GM21576 (cell line): Measurements from ENCODE around the gene CAMK2B.

Experiments
- ATAC-seq: cut with Tn5 transposase; IDR thresholded peaks from one replicate; pipeline ENCODE4 v1.9.1; 2021; ENCODE audit warnings: mild to moderate bottlenecking, moderate library complexity; ENCODE audit not compliant: unreplicated experiment

CAMK2B gene

GRCh38 chr7:44196450-44196872 lies 128.9 kb downstream of the CAMK2B start:
- no peak for ATAC-seq

DNA sequence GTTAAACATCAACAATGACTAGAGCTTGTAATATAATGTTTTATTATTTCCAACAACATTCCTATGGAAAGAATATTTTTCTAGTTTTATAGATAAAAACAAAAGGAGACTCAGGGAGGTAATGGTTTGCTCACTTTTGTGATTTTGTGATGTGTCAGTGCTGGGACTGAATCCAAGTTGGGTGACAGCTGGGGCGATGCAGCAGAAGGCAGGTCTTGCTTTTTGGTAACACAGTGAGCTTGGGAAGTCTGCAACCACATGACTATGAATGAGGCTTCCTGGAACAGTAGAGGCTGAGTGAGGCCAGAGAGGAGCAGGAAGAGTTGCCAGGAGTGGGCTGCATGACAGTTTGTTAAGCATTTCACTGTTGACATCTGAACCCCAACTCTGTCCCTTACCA lies 129.5 kb downstream of the CAMK2B start:
- ATAC-seq, result no peak

DNA sequence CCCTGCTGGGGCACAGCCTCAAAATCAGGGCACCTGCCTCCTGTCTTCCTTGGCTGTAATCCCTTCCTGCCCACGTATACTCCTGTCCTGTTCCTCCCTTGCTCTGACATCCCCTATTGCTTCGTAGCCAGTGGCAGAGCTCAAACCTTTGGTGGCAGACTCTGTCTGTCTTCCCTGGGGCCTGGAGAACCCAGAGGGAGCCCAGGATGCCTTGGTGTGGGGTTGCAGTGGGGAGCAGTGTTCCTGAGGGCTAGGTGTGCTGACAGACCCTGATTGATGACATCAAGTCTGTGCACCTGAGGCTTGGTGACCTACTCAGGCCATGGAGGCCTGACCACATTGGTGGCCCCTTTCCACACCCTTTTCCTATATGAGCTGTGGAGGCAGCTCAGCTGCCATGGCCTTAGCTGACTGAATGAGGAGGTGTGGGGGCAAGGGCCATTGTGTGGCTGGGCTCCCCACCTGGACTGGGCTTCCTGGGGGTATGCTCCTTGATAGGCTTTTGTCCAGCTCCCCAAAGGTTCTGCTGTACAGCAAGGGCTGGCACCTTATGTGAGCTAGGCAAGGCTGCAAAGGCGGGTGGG lies 130.7 kb downstream of the CAMK2B start:
- no peak for ATAC-seq

- ATAC-seq, result no peak
Measured at GRCh38 chr7:44194069-44194468, 131.3 kb downstream of the CAMK2B start.

- no peak for ATAC-seq
Measured at GRCh38 chr7:44193011-44193802, 132.2 kb downstream of the CAMK2B start.

GRCh38 chr7:44191171-44191570 lies 134.2 kb downstream of the CAMK2B start:
- ATAC-seq, result no peak

GRCh38 chr7:44189993-44190872 lies 135.2 kb downstream of the CAMK2B start:
- no peak for ATAC-seq

DNA sequence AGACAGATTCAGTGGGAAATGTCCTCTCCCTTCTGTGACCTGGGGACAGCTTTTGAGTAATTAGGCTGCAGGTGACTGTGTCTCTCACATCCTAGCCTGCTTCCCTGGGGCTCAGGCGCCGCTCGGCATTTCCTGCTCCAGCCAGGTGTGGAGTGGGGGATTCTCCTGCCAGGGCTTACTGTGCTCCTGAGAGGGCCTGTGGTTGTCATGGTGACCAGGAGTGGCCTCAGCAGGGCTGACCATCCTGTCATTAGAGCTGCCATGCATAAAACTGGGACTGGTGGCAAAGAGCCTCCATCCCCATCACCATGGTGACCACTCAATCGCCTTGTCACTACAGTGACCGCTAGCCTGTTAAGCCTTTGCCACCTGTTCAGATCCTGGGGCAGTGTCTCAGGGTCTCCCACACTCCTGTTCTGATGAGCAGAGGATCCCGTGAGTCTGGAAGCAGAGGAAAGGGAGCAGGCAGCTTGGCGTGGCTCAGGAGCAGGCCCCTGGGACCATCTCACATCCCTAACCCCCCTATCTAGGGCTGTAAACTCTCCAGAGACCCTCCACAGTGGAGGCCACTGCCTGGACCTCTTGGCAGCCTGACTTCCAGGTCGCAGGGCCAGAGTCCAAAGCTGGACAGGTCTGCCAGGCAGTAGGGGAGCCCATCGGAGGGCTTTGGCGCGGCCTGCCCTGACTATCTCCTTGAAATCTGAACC lies 136.0 kb downstream of the CAMK2B start, which contains the start of gene GCK:
Gene GCK, minus strand, starts transcription at position 154 of the 707 bp plus-strand sequence. CDS start 486 bp downstream, outside the sequence.
- no peak for ATAC-seq

- no peak for ATAC-seq
Measured at GRCh38 chr7:44188480-44189225, 136.7 kb downstream of the CAMK2B start.

DNA sequence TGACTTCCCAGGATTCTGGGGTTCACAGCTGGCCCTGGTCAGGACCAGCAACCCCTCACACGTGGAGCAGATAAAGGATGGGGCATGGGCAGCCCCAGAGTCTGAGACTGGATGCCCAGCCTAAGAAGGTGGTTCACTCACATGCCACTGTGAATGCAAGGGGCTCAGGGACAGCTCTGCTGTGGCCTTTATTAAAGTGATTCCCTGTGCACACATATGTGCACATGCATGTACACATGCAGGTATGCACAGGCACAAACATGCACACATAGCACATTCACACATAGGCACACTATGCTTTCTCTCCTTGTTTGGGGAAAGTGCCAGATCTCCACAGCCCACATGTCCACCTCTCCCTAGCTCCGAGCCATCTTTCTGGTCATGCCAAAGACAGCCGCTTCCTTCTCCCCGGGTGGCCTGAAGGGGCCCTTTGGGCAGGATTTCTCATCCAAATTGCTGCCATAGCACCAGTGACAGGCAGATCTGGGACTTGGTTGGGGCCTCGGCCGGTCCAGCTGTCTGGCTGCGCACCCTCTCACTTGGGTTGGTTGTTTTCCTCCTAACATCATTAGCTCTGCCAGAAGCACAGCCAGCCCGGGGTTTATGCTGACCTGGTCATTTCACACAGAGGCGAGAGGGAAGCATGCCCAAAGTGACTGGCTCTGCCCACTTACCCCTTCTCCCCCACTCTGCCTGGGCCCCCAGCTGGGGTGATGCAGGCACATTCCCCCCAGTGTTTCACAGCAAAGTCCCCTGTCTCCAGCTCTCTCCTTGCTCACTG lies 137.6 kb downstream of the CAMK2B start:
- ATAC-seq, result no peak

DNA sequence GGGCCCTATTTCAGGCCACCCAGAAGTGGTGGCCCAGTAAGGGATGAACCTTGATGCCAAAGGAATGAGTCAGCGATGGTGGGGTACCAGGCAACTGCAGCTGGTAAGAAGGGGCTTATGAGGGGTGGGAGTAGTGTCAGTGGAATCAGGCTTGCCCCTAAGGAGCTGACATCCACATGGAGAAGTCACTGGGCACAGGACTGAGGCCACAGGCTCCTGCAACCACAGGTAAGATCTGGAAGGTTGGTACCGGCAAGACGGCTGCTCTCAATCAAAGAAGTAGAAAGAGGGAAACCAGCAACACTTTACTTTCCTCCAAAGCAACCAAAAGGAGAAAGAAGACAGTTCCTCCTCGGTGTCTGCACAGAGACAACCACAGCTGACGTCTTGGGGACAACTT lies 138.7 kb downstream of the CAMK2B start:
- ATAC-seq, result no peak

GRCh38 chr7:44185729-44186128 lies 139.7 kb downstream of the CAMK2B start:
- no peak for ATAC-seq

GRCh38 chr7:44184873-44185446 lies 140.4 kb downstream of the CAMK2B start:
- ATAC-seq, result no peak

DNA sequence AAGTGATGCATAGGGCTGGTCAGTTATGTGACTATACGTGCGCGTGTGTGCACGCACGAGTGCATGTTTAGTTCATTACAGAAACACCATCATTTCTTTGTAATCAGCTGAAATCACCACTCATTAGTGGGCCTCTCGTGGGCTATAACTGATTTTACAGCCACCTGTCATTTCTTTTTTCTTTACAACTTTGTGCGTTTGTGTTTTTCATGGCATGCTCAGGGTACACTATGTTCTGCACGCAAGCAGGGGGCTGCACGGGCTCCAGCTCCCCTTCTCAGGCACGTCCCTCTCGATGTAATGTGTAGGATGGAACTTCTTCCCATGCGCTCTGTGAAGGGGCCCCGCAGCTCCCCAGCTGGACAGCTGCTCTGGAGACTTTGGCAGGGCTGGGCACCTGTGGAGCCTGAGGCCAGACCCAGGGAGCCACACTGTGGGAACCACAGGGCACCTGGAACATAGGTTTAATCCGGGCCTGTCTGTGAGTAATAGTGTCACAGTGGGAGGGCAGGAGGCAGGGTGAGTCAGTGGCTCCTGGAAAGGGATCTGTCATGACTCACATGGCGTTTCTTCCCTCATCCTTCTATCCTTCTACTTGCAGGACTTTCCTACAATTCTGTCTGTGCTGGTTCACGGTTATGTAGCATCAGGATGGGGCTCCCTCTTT lies 141.1 kb downstream of the CAMK2B start:
- no peak for ATAC-seq

GRCh38 chr7:44183386-44183785 lies 142.0 kb downstream of the CAMK2B start:
- no peak for ATAC-seq

- no peak for ATAC-seq
Measured at GRCh38 chr7:44182827-44183226, 142.6 kb downstream of the CAMK2B start.

- ATAC-seq, result no peak
Measured at GRCh38 chr7:44180631-44181030, 144.8 kb downstream of the CAMK2B start.

DNA sequence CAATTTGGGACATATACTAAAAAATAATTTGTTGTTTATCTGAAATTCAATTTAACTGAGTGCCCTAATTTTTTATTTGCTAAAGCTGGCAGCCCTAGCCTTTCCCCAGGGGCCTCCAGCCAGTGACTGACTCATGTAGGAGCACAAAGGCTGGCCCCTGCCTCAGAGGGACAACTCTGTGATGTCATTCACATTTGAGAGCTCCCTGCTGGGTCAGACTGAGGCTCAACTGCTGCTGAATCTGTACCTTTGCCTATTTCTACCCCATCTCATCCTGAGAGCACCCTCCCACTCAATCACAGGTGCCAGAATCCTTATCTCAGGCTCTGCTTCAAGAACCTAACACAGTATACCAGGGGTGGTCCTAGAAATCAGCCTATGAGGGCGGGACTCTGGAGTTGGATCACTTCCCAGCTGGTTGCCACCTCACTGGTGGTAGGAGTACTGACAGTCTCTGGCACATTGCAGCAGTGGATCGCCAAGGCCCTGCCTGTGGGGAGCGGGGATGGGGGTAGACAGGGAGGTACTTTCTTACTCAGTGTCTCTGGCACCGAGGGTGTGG lies 147.7 kb downstream of the CAMK2B start:
- no peak for ATAC-seq
